HG03139 (cell line): ENCODE results near the gene ULBP2.
"Not testable (repeated sequence)": the region's sequence is repeated elsewhere in the genome, so short reads cannot be mapped to it uniquely, and the experiment has no call there.

Source experiments
- ATAC-seq: cut with Tn5 transposase; IDR thresholded peaks from one replicate; pipeline ENCODE4 v1.9.1; 2021; ENCODE audit not compliant: unreplicated experiment

Gene ULBP2

GRCh38 chr6:149908480-149908879 lies 33.3 kb upstream of the ULBP2 start:
- ATAC-seq = not testable (repeated sequence)

GRCh38 chr6:149909701-149910470 lies 31.9 kb upstream of the ULBP2 start:
- no peak for ATAC-seq

- ATAC-seq = no peak
These were observed 31.1 kb upstream of the ULBP2 start for GRCh38 chr6:149910721-149911151.

- ATAC-seq = not testable (repeated sequence)
These were observed 29.1 kb upstream of the ULBP2 start for GRCh38 chr6:149912680-149913079.

- no peak for ATAC-seq
These were observed 28.7 kb upstream of the ULBP2 start for GRCh38 chr6:149913085-149913484.

- ATAC-seq = no peak
These were observed 28.1 kb upstream of the ULBP2 start for GRCh38 chr6:149913540-149914240.

GRCh38 chr6:149915970-149916865 lies 25.6 kb upstream of the ULBP2 start:
- ATAC-seq = no peak

- ATAC-seq = no peak
These were observed 24.1 kb upstream of the ULBP2 start for GRCh38 chr6:149917679-149918078.

GRCh38 chr6:149918151-149918905 lies 23.5 kb upstream of the ULBP2 start:
- ATAC-seq = no peak

GRCh38 chr6:149919126-149919833 lies 22.5 kb upstream of the ULBP2 start:
- not testable (repeated sequence) for ATAC-seq

- ATAC-seq = no peak
These were observed 22.0 kb upstream of the ULBP2 start for GRCh38 chr6:149919834-149920225.

GRCh38 chr6:149921361-149921760 lies 20.5 kb upstream of the ULBP2 start:
- no peak for ATAC-seq

GRCh38 chr6:149922091-149922490 lies 19.7 kb upstream of the ULBP2 start:
- not testable (repeated sequence) for ATAC-seq

GRCh38 chr6:149922642-149923326 lies 19.0 kb upstream of the ULBP2 start, which contains the start of gene RAET1G:
TSS of gene RAET1G (minus strand) at chr6:149923121. CDS start at chr6:149923010, 111 bp downstream.
- no peak for ATAC-seq

GRCh38 chr6:149923327-149923986 lies 18.4 kb upstream of the ULBP2 start:
- no peak for ATAC-seq

- ATAC-seq = no peak
These were observed 17.4 kb upstream of the ULBP2 start for GRCh38 chr6:149924206-149924932.

- ATAC-seq = no peak
These were observed 16.9 kb upstream of the ULBP2 start for GRCh38 chr6:149924933-149925252.

GRCh38 chr6:149925253-149925973 lies 16.4 kb upstream of the ULBP2 start:
- ATAC-seq = no peak
